Retinal pigment epithelial cell (primary cell): ENCODE measurements around the gene STS.

Experiments used
- DNase-seq: peaks from one replicate; pipeline ENCODE4 v3.0.0-alpha.2; 2010; ENCODE audit warnings: low read depth
- H3K4me3 ChIP-seq: 2 replicates; pipeline ENCODE4 v1.5.1; 2011; ENCODE audit warnings: mild to moderate bottlenecking, low read length, control low read depth, moderate library complexity
- TF ChIP-seq, protein P1 (sequence below): conservative IDR thresholded peaks from 2 replicates; pipeline ENCODE4 v1.5.1; 2011; ENCODE audit warnings: low read depth, low read length, control low read depth, inconsistent platforms

Gene STS

GRCh38 chrX:7179446-7179845 lies 31.9 kb downstream of the STS start:
- TF ChIP-seq, protein P1, sequence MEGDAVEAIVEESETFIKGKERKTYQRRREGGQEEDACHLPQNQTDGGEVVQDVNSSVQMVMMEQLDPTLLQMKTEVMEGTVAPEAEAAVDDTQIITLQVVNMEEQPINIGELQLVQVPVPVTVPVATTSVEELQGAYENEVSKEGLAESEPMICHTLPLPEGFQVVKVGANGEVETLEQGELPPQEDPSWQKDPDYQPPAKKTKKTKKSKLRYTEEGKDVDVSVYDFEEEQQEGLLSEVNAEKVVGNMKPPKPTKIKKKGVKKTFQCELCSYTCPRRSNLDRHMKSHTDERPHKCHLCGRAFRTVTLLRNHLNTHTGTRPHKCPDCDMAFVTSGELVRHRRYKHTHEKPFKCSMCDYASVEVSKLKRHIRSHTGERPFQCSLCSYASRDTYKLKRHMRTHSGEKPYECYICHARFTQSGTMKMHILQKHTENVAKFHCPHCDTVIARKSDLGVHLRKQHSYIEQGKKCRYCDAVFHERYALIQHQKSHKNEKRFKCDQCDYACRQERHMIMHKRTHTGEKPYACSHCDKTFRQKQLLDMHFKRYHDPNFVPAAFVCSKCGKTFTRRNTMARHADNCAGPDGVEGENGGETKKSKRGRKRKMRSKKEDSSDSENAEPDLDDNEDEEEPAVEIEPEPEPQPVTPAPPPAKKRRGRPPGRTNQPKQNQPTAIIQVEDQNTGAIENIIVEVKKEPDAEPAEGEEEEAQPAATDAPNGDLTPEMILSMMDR = no peak
- H3K4me3 ChIP-seq = no peak overlapping the region
- no peak for DNase-seq

- no peak for DNase-seq
Measured at GRCh38 chrX:7184816-7185215, 37.3 kb downstream of the STS start.

GRCh38 chrX:7188672-7189071 lies 41.2 kb downstream of the STS start:
- DNase-seq = no peak
- TF ChIP-seq, protein P1 = no peak
- H3K4me3 ChIP-seq = no peak overlapping the region

More at GRCh38 chrX:7184816-7185215, 37.3 kb downstream of the STS start:
- no peak overlapping the region for H3K4me3 ChIP-seq
- TF ChIP-seq, protein P1 = no peak

GRCh38 chrX:7190157-7190556 lies 42.6 kb downstream of the STS start:
- H3K4me3 ChIP-seq = no peak overlapping the region
- TF ChIP-seq, protein P1 = no peak
- no peak for DNase-seq

- DNase-seq = no peak
- TF ChIP-seq, protein P1 = peak; percentile 40
- no peak overlapping the region for H3K4me3 ChIP-seq
Measured at GRCh38 chrX:7191681-7192110, 44.2 kb downstream of the STS start.

DNA sequence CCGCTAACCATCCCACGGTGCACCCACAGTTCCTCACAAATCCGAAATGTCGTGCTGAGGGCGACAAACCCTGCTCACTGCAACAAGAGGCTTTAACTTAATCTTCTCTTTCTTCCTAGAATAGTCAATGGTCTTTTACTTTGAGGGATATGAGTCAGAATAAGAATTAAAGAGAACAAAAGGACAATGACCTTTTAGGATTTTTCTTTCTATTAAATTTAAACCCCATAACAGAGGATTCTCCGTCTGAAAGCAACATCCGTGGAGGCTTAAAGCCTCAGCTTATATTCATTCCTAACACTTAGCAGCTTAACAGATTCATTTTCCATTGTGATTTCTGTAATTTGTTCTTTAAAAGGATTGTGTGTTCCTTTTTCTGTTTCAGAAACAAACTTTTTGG lies 45.4 kb downstream of the STS start:
- TF ChIP-seq, protein P1 = no peak
- no peak overlapping the region for H3K4me3 ChIP-seq
- DNase-seq = no peak

DNA sequence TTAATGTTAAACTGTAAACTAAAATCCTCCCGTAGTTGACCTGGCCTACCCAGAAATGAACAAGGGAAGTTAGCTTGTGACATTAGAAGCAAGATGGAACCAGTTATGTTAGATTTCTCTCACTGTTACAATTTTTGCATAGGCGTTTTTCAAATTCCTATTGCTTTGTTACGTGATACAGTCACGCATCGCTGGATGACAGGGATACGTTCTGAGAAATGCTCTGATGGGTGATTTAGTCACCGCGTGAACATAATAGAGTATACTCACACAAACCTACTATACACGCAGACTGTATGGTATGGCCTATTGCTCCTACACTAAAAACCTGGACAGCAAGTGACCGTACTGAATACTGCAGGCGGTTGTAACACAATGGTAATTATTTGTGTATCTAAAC lies 47.1 kb downstream of the STS start:
- H3K4me3 ChIP-seq = no peak overlapping the region
- TF ChIP-seq, protein P1 = no peak
- no peak for DNase-seq
